HUES64 (cell line): ENCODE results near the gene HDGFL3.

Source experiments
- H3K27ac ChIP-seq: 2 replicates; pipeline ENCODE4 v1.7.0; 2013; ENCODE audit warnings: low read depth, low read length, inconsistent platforms
- H3K27me3 ChIP-seq: 2 replicates; pipeline ENCODE4 v1.6.1; 2013; ENCODE audit warnings: mild to moderate bottlenecking, low read length; ENCODE audit not compliant: insufficient read depth
- H3K36me3 ChIP-seq: 2 replicates; pipeline ENCODE4 v1.6.1; 2013; ENCODE audit warnings: mild to moderate bottlenecking, low read length; ENCODE audit not compliant: insufficient read depth
- H3K4me1 ChIP-seq: 2 replicates; pipeline ENCODE4 v1.6.1; 2013; ENCODE audit warnings: mild to moderate bottlenecking, low read length, moderate library complexity; ENCODE audit not compliant: insufficient read depth
- H3K4me3 ChIP-seq: 2 replicates; pipeline ENCODE4 v1.5.1; 2013; ENCODE audit warnings: mild to moderate bottlenecking, low read length, moderate library complexity
- H3K9ac ChIP-seq: 2 replicates; pipeline ENCODE4 v1.6.1; 2013; ENCODE audit warnings: mild to moderate bottlenecking, low read depth, low read length
- H3K9me3 ChIP-seq: 2 replicates; pipeline ENCODE4 v1.6.1; 2013; ENCODE audit warnings: low read depth, low read length; ENCODE audit not compliant: insufficient read depth
- WGBS: fragments of 150-250, 120-280 bp; methylation state at CpG from one replicate; pipeline ENCODE4 v1.1.7; 2013; ENCODE audit warnings: missing lambda C conversion rate; 5-methylcytosine and 5-hydroxymethylcytosine counted together

The HDGFL3 gene

GRCh38 chr15:83129791-83130190 lies 77.8 kb downstream of the HDGFL3 start:
- H3K4me3 ChIP-seq = no peak overlapping the region
- H3K27ac ChIP-seq = no peak overlapping the region
- H3K9me3 ChIP-seq = no peaks in the 10 kb centered on the region
- H3K4me1 ChIP-seq = no peaks in the 10 kb centered on the region
- peaks cover 11% of the 10 kb centered on the region for H3K36me3 ChIP-seq
- 92% methylated on average over 2 of the region's 2 CpGs for WGBS
- no peaks in the 10 kb centered on the region for H3K27me3 ChIP-seq
- H3K9ac ChIP-seq = no peak overlapping the region

DNA sequence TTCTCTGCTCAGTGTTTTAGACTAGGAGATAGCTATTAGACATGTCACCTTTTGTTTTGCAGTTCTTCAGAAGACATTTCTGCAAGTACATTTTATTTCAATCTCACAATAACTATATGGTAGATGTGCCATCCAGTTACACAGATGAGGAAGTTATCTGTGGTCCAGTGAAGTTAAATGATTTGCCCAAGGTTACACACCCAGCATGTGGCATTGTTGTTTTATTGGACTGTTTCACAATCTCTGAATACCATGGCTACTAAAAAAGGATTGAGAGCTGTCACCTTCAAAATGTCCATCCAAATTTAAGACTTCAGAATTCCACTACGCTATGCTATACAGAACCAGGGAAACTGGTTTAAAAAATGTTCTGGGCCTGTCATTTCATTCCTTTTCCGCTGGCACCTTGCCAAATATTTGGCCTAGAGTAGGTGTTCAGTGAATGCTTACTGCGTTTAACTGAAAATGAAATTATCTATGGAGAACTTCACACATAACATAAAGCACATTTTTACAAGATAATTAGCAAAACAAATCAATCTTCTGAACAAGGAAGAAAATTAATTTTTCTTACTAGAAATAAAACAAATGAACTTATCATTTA lies 80.0 kb downstream of the HDGFL3 start:
- Histone ChIP-seq H3K4me1 (no peaks in the 10 kb centered on the region), H3K27me3 (no peaks in the 10 kb centered on the region), H3K27ac (no peak overlapping the region), H3K4me3 (no peak overlapping the region), H3K9ac (no peak overlapping the region), H3K36me3 (0 out of 2 replicates have a peak, but pooled peaks cover 6% of the 10 kb centered on the region), H3K9me3 (no peaks in the 10 kb centered on the region)
- 91% methylated on average over 3 of the region's 3 CpGs for WGBS

DNA sequence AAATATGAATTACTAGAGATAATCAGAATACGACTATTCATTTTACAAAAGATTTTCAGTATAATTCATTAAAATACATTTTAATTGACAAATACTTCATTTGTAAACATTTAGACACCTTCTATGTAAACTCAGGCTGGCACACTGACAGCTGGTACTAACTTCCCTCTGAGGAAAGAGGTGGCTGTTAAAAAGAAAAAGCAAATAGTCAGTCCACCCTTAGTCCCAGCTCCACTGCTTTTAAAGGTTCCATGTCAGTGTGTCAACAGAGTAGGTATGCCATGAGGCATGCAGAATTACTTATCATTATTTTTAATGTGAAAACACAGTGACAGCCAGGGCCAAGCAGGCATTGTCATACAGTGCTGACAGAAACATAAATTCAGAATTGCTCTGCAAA lies 84.1 kb downstream of the HDGFL3 start:
- Histone ChIP-seq H3K9ac (no peak overlapping the region), H3K27ac (no peak overlapping the region), H3K36me3 (no peaks in the 10 kb centered on the region), H3K9me3 (no peaks in the 10 kb centered on the region), H3K4me3 (no peak overlapping the region), H3K27me3 (no peaks in the 10 kb centered on the region), H3K4me1 (no peaks in the 10 kb centered on the region)
- WGBS = no CpG with 5 or more reads among the region's 1 CpG

- 94% methylated on average over 9 of the region's 9 CpGs for WGBS
- Histone ChIP-seq H3K4me1 (no peaks in the 10 kb centered on the region), H3K27me3 (no peaks in the 10 kb centered on the region), H3K9ac (no peak overlapping the region), H3K9me3 (no peaks in the 10 kb centered on the region), H3K27ac (no peak overlapping the region), H3K36me3 (no peaks in the 10 kb centered on the region), H3K4me3 (no peak overlapping the region)
Measured at GRCh38 chr15:83119968-83120581, 87.5 kb downstream of the HDGFL3 start.

- H3K4me1 ChIP-seq = no peaks in the 10 kb centered on the region
- no peaks in the 10 kb centered on the region for H3K36me3 ChIP-seq
- WGBS = 91% methylated on average over 4 of the region's 4 CpGs
- H3K27ac ChIP-seq = no peak overlapping the region
- H3K9ac ChIP-seq = no peak overlapping the region
- no peak overlapping the region for H3K4me3 ChIP-seq
- no peaks in the 10 kb centered on the region for H3K27me3 ChIP-seq
- no peaks in the 10 kb centered on the region for H3K9me3 ChIP-seq
Measured at GRCh38 chr15:83118968-83119367, 88.7 kb downstream of the HDGFL3 start.

DNA sequence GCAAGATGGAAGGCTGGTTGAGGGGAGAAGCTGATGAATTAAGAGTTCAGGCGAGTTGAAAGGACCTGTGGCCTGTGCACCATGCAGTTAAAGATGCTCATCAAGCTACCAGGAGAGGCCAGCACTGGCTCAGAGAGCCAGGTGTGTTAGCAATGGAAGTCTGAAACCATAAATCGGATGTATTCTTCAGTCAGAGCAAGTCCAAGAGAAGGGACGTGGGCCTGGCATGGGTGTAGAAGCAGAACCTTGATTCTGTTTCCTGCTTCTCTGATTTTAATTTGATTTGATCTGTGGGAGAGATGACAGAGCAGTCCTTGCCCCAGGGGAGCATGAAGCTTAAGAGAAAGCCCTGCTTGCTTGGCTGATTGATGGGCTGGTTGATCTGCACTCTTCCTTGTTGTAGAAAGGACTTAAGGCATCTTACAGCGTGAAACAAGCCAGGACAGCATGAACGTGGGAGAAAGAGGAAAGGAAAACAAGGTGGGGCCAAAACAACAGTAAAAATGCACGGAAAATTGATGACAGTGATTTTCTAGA lies 89.3 kb downstream of the HDGFL3 start:
- Histone ChIP-seq H3K36me3 (no peaks in the 10 kb centered on the region), H3K4me3 (no peak overlapping the region), H3K27ac (no peak overlapping the region), H3K4me1 (no peaks in the 10 kb centered on the region), H3K9me3 (no peaks in the 10 kb centered on the region), H3K27me3 (no peaks in the 10 kb centered on the region), H3K9ac (no peak overlapping the region)
- WGBS = 88% methylated on average over 6 of the region's 6 CpGs

DNA sequence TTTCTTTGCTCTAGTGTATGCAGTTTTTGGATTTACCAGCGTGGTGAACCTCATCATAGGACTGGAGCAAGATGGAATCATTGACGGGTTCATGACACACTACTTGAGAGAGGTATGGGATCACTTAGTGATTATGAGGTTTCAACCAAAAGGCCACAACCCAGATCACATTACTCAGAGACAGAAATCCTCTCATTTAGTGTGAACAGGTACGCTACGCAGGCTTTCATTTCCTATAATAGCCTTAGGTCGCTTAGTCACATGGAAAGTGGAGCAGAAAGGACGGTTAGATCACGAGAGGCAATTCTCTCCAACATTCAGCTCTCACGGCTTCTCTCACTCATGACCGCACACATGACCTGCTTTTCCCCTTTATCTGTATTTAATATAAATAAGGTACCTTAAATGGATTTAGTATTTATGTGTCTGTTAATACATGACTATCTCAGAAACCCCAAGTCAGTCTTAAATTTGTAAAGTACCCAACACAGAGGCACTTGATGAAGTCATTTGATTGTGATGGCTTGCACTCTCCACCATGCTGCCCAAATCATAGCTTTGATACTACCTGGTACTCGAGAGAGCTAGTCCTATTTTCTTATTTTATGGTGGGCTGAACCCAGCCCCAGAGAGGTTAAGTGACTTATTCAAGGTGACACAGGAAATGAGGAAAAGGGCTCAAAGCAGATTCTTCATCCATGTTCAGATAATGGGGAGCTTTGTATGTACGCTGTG lies 91.6 kb downstream of the HDGFL3 start:
- H3K36me3 ChIP-seq = no peaks in the 10 kb centered on the region
- H3K27ac ChIP-seq = no peak overlapping the region
- H3K9me3 ChIP-seq = no peaks in the 10 kb centered on the region
- H3K27me3 ChIP-seq = no peaks in the 10 kb centered on the region
- no peaks in the 10 kb centered on the region for H3K4me1 ChIP-seq
- WGBS = 91% methylated on average over 10 of the region's 11 CpGs
- no peak overlapping the region for H3K9ac ChIP-seq
- H3K4me3 ChIP-seq = no peak overlapping the region

DNA sequence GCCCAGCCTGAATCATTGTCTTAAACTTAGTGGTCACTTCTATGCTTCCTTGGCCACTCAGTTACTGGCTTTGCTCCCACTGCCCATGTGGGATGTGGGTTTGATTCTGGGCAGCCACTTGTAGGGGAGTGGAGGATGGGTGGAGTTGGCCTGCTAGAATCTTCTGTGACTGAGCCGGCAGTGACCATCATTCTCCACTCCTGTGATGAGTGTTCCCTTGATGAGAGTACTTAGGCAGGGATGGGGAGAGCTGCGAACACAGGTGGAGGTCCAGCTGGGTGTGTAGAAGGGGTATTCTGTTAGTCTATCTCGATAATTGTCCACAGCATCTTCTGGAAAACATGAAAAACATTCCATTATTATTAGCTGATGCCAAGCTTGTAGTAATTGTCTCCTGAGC lies 92.2 kb downstream of the HDGFL3 start:
- WGBS = 96% methylated on average over 3 of the region's 3 CpGs
- Histone ChIP-seq H3K9me3 (no peaks in the 10 kb centered on the region), H3K36me3 (no peaks in the 10 kb centered on the region), H3K27ac (no peak overlapping the region), H3K4me1 (no peaks in the 10 kb centered on the region), H3K27me3 (peaks cover 2% of the 10 kb centered on the region; the same call in 1 of the 2 replicates), H3K4me3 (no peak overlapping the region), H3K9ac (no peak overlapping the region)

GRCh38 chr15:83114856-83115255 lies 92.8 kb downstream of the HDGFL3 start:
- Histone ChIP-seq H3K9me3 (no peaks in the 10 kb centered on the region), H3K27me3 (peaks cover 8% of the 10 kb centered on the region; the same call in 1 of the 2 replicates), H3K4me1 (no peaks in the 10 kb centered on the region), H3K27ac (no peak overlapping the region), H3K9ac (no peak overlapping the region), H3K4me3 (no peak overlapping the region), H3K36me3 (no peaks in the 10 kb centered on the region)
- WGBS = 94% methylated on average over 6 of the region's 6 CpGs

GRCh38 chr15:83113881-83114674 lies 93.5 kb downstream of the HDGFL3 start:
- Histone ChIP-seq H3K27me3 (peaks cover 15% of the 10 kb centered on the region), H3K36me3 (no peaks in the 10 kb centered on the region), H3K9me3 (no peaks in the 10 kb centered on the region), H3K27ac (no peak overlapping the region), H3K4me1 (no peaks in the 10 kb centered on the region), H3K4me3 (no peak overlapping the region), H3K9ac (no peak overlapping the region)
- WGBS = 89% methylated on average over 5 of the region's 5 CpGs

GRCh38 chr15:83112956-83113299 lies 94.7 kb downstream of the HDGFL3 start:
- H3K9ac ChIP-seq = no peak overlapping the region
- WGBS = 87% methylated on average over 3 of the region's 3 CpGs
- H3K4me3 ChIP-seq = no peak overlapping the region
- H3K27ac ChIP-seq = no peak overlapping the region
- H3K4me1 ChIP-seq = no peaks in the 10 kb centered on the region
- peaks cover 26% of the 10 kb centered on the region for H3K27me3 ChIP-seq
- H3K9me3 ChIP-seq = no peaks in the 10 kb centered on the region
- no peaks in the 10 kb centered on the region for H3K36me3 ChIP-seq
